GM20000 (cell line): ENCODE data around the gene DPH5.
"Not testable (repeated sequence)": the region's sequence is repeated elsewhere in the genome, so short reads cannot be mapped to it uniquely, and the experiment has no call there.

Experiments used
- DNase-seq: peaks from one replicate; pipeline ENCODE4 v3.0.0; 2012; ENCODE audit warnings: low spot score
- CTCF ChIP-seq: IDR thresholded peaks from 2 replicates; pipeline ENCODE4 v1.5.1; 2012; ENCODE audit warnings: mild to moderate bottlenecking, control low read depth; ENCODE audit errors: extremely low read depth, missing control alignments

DPH5 gene

GRCh38 chr1:100950781-100951180 lies 74.8 kb downstream of the DPH5 start:
- no peak for DNase-seq
- no peak for TF ChIP-seq CTCF

GRCh38 chr1:100950337-100950736 lies 75.2 kb downstream of the DPH5 start:
- TF ChIP-seq CTCF = no peak
- DNase-seq = no peak

- peak; percentile 9 for DNase-seq
Measured at GRCh38 chr1:100949515-100950158, 75.9 kb downstream of the DPH5 start.

GRCh38 chr1:100948721-100949405 lies 76.7 kb downstream of the DPH5 start:
- not testable (repeated sequence) for DNase-seq

- DNase-seq = not testable (repeated sequence)
Measured at GRCh38 chr1:100947816-100948215, 77.8 kb downstream of the DPH5 start.

GRCh38 chr1:100946064-100946463 lies 79.5 kb downstream of the DPH5 start:
- not testable (repeated sequence) for DNase-seq

- no peak for DNase-seq
- no peak for TF ChIP-seq CTCF
Measured at GRCh38 chr1:100943533-100943932, 82.1 kb downstream of the DPH5 start.

- TF ChIP-seq CTCF = no peak
- DNase-seq = no peak
Measured at GRCh38 chr1:100942304-100943046, 83.1 kb downstream of the DPH5 start.

- no peak for TF ChIP-seq CTCF
Measured at GRCh38 chr1:100941580-100942216, 83.9 kb downstream of the DPH5 start.

More at GRCh38 chr1:100941580-100942216, 83.9 kb downstream of the DPH5 start:
- DNase-seq = no peak
